NCI-H128 (cell line): ENCODE measurements around the gene SMKR1.
"Not testable (repeated sequence)": the region's sequence is repeated elsewhere in the genome, so short reads cannot be mapped to it uniquely, and the experiment has no call there.

Source experiments
- DNase-seq: peaks from one replicate; lab custom pipeline; 2025; ENCODE audit not compliant: unreplicated experiment; lab: John Stamatoyannopoulos, UW

The SMKR1 gene

GRCh38 chr7:129481376-129481775, 21.0 kb upstream of the SMKR1 start:
- not testable (repeated sequence) for DNase-seq

GRCh38 chr7:129482781-129483180, 19.6 kb upstream of the SMKR1 start:
- DNase-seq = no peak

- DNase-seq = no peak
These were observed 12.8 kb upstream of the SMKR1 start for GRCh38 chr7:129489491-129489890.

GRCh38 chr7:129492391-129492790, 9.9 kb upstream of the SMKR1 start:
- no peak for DNase-seq

- DNase-seq = no peak
These were observed 8.8 kb upstream of the SMKR1 start for GRCh38 chr7:129493555-129493954.

- DNase-seq = no peak
These were observed 8.3 kb upstream of the SMKR1 start for GRCh38 chr7:129494041-129494440.

GRCh38 chr7:129495987-129496386, 6.3 kb upstream of the SMKR1 start:
- no peak for DNase-seq

- no peak for DNase-seq
These were observed 5.7 kb upstream of the SMKR1 start for GRCh38 chr7:129496653-129497052.

GRCh38 chr7:129497156-129497555, 5.2 kb upstream of the SMKR1 start:
- DNase-seq = no peak

- no peak for DNase-seq
These were observed 4.3 kb upstream of the SMKR1 start for GRCh38 chr7:129498021-129498420.

GRCh38 chr7:129499999-129500398, 2.3 kb upstream of the SMKR1 start:
- no peak for DNase-seq

GRCh38 chr7:129502708-129503685, 666 bp downstream of the SMKR1 start:
- DNase-seq = no peak

- DNase-seq = no peak
These were observed 1.4 kb downstream of the SMKR1 start for GRCh38 chr7:129503725-129504124.

GRCh38 chr7:129512192-129512591, 9.9 kb downstream of the SMKR1 start:
- no peak for DNase-seq

GRCh38 chr7:129513546-129513945, 11.2 kb downstream of the SMKR1 start:
- no peak for DNase-seq

GRCh38 chr7:129514683-129515082, 12.4 kb downstream of the SMKR1 start:
- DNase-seq = no peak

GRCh38 chr7:129515381-129515780, 13.1 kb downstream of the SMKR1 start:
- DNase-seq = no peak

GRCh38 chr7:129517931-129518330, 15.6 kb downstream of the SMKR1 start:
- DNase-seq = no peak

- no peak for DNase-seq
These were observed 17.1 kb downstream of the SMKR1 start for GRCh38 chr7:129519464-129519863.

GRCh38 chr7:129522088-129522970, 20.0 kb downstream of the SMKR1 start:
- DNase-seq = no peak

- no peak for DNase-seq
These were observed 20.6 kb downstream of the SMKR1 start for GRCh38 chr7:129522971-129523340.

GRCh38 chr7:129523924-129524323, 21.6 kb downstream of the SMKR1 start:
- no peak for DNase-seq
